ENCODE results near the gene MTCL3.

The MTCL3 gene

GRCh38 chr6:127533736-127534135 is 14.6 kb upstream of the MTCL3 start:
- no peaks in the 10 kb centered on the region for H3K9me3 ChIP-seq (ENCODE audit: low read depth, low read length, poor library complexity, severe bottlenecking)
- TF ChIP-seq CTCF (conservative IDR thresholded peaks at IDR 0.05; ENCODE audit: low read depth, low read length) (no peak), EZH2 (IDR thresholded peaks at IDR 0.05; ENCODE audit: borderline replicate concordance, low read depth, low read length, poor library complexity, severe bottlenecking) (no peak)
- H3K4me3 ChIP-seq (ENCODE audit: low read depth, low read length, poor library complexity, severe bottlenecking): no peak overlapping the region
- CTCF ChIA-PET: no interaction called here
- H3K4me1 ChIP-seq (ENCODE audit: insufficient read depth, low read length, poor library complexity, severe bottlenecking): no peaks in the 10 kb centered on the region
- no TSS peak for BruUV-seq (replicated peaks)
- DNase-seq (ENCODE audit: low spot score): no peak
- no peaks in the 10 kb centered on the region for H3K27me3 ChIP-seq (replicated peaks; ENCODE audit: insufficient read depth, low read depth, low read length, poor library complexity)
- intact Hi-C loops (cut with micrococcal nuclease; ENCODE audit: unreplicated experiment): no loop called here
- H3K36me3 ChIP-seq (ENCODE audit: insufficient read depth, low read length, poor library complexity, severe bottlenecking): no peaks in the 10 kb centered on the region
- no peak overlapping the region for H3K27ac ChIP-seq (ENCODE audit: low read depth, low read length, poor library complexity, severe bottlenecking)
- POLR2A ChIA-PET (ENCODE audit: low non-redundant PET): no interaction called here

GRCh38 chr6:127533011-127533410 is 13.9 kb upstream of the MTCL3 start:
- H3K27me3 ChIP-seq (replicated peaks; ENCODE audit: insufficient read depth, low read depth, low read length, poor library complexity): no peaks in the 10 kb centered on the region
- TF ChIP-seq EZH2 (IDR thresholded peaks at IDR 0.05; ENCODE audit: borderline replicate concordance, low read depth, low read length, poor library complexity, severe bottlenecking): no peak
- no peak for TF ChIP-seq CTCF (conservative IDR thresholded peaks at IDR 0.05; ENCODE audit: low read depth, low read length)
- DNase-seq (ENCODE audit: low spot score): no peak
- no peaks in the 10 kb centered on the region for H3K9me3 ChIP-seq (ENCODE audit: low read depth, low read length, poor library complexity, severe bottlenecking)
- CTCF ChIA-PET: no interaction called here
- no peak overlapping the region for H3K27ac ChIP-seq (ENCODE audit: low read depth, low read length, poor library complexity, severe bottlenecking)
- no peaks in the 10 kb centered on the region for H3K4me1 ChIP-seq (ENCODE audit: insufficient read depth, low read length, poor library complexity, severe bottlenecking)
- intact Hi-C loops (cut with micrococcal nuclease; ENCODE audit: unreplicated experiment): no loop called here
- no TSS peak for BruUV-seq (replicated peaks)
- no peak overlapping the region for H3K4me3 ChIP-seq (ENCODE audit: low read depth, low read length, poor library complexity, severe bottlenecking)
- POLR2A ChIA-PET (ENCODE audit: low non-redundant PET): no interaction called here
- no peaks in the 10 kb centered on the region for H3K36me3 ChIP-seq (ENCODE audit: insufficient read depth, low read length, poor library complexity, severe bottlenecking)

GRCh38 chr6:127522714-127523113 is 3.6 kb upstream of the MTCL3 start:
- DNase-seq (ENCODE audit: low spot score): no peak
- POLR2A ChIA-PET (ENCODE audit: low non-redundant PET): no interaction called here
- Histone ChIP-seq H3K4me3 (ENCODE audit: low read depth, low read length, poor library complexity, severe bottlenecking) (no peak overlapping the region), H3K4me1 (ENCODE audit: insufficient read depth, low read length, poor library complexity, severe bottlenecking) (peaks cover 11% of the 10 kb centered on the region), H3K27me3 (replicated peaks; ENCODE audit: insufficient read depth, low read depth, low read length, poor library complexity) (no peaks in the 10 kb centered on the region), H3K36me3 (ENCODE audit: insufficient read depth, low read length, poor library complexity, severe bottlenecking) (no peaks in the 10 kb centered on the region), H3K9me3 (ENCODE audit: low read depth, low read length, poor library complexity, severe bottlenecking) (no peaks in the 10 kb centered on the region), H3K27ac (ENCODE audit: low read depth, low read length, poor library complexity, severe bottlenecking) (no peak overlapping the region)
- no TSS peak for BruUV-seq (replicated peaks)
- TF ChIP-seq CTCF (conservative IDR thresholded peaks at IDR 0.05; ENCODE audit: low read depth, low read length) (no peak), EZH2 (IDR thresholded peaks at IDR 0.05; ENCODE audit: borderline replicate concordance, low read depth, low read length, poor library complexity, severe bottlenecking) (no peak)
- intact Hi-C loops (cut with micrococcal nuclease; ENCODE audit: unreplicated experiment): no loop called here
- CTCF ChIA-PET: no interaction called here
